Colonic mucosa (tissue), 4 donors: Measurements from ENCODE around the gene CDKAL1. TPM values are rescaled to one million over a fixed set of nuclear protein-coding genes. Genes with fewer than 3 reads are reported as not detected.
"Not testable (repeated sequence)": the region's sequence is repeated elsewhere in the genome, so short reads cannot be mapped to it uniquely, and the experiment has no call there.

ENCODE experiments used
- DNase-seq: peaks from one replicate; pipeline ENCODE4 v3.0.0-alpha.2; 2020
- H3K27ac ChIP-seq: fragments of 200-600 bp; one replicate; pipeline ENCODE4 v1.8.0; 2021
- H3K27me3 ChIP-seq: fragments of 200-600 bp; one replicate; pipeline ENCODE4 v1.8.0; 2021
- H3K36me3 ChIP-seq: fragments of 200-600 bp; one replicate; pipeline ENCODE4 v1.8.0; 2021
- H3K4me1 ChIP-seq: fragments of 200-600 bp; one replicate; pipeline ENCODE4 v1.8.0; 2021; ENCODE audit warnings: mild to moderate bottlenecking
- H3K4me3 ChIP-seq: fragments of 200-600 bp; one replicate; pipeline ENCODE4 v1.8.0; 2021
- H3K9ac ChIP-seq, 2 donors: one replicate each; pipeline ENCODE4 v1.7.0; 2013; ENCODE audit warnings: control low read depth in 2 of 2, low read depth in 2 of 2, low read length in 2 of 2
- H3K9me3 ChIP-seq: fragments of 200-600 bp; one replicate; pipeline ENCODE4 v1.8.0; 2021
- intact Hi-C: fragments of 100-400 bp; cut with DNase I; formaldehyde crosslinking; loops from one replicate; pipeline ENCODE4 v1.14.1; 2022
- total RNA-seq, 2 donors: library from RNA; stranded (reverse); fragmentation: NEBNext Ultra II Directional in 1 of 2; extraction: Animal tissue kit (Norgen Biotek cat#: 25700) in 1 of 2; gene quantifications; one replicate each; pipeline ENCODE4 v1.2.1, GENCODE V29; 2021
- TF ChIP-seq, protein P1 (sequence below): fragments of 200-600 bp; IDR thresholded peaks from one replicate; pipeline ENCODE4 v1.8.0; 2022; ENCODE audit warnings: antibody characterized with exemption, mild to moderate bottlenecking
- donor health status: healthy.
- donor health status: DM: no; HTN: no; CAD: no.
- donor health status: DM: no; HTN: no; CAD: no.

CDKAL1 gene
- total RNA-seq, 2 donors from 2014 or later: 13.8 to 14.2 TPM

DNA sequence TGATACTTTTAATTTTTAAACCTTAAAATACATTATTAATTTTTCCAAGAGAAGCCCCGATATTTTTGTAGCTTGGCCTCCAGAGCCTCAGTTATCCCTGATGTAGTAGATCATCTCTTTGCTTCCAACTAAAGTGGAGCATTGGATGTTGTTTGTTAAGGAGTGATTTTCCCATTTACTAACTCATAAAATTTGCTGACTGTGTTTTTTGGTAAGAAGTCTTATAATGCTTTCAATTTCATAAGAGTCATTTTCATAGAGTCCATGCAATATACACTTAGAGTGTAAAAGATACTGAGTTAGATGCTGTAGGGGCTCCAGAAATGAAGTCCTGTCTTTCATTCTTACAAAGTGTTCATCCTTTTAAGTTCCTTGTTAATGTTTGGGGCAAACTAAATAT, 46.8 kb downstream of the CDKAL1 start:
- Histone ChIP-seq H3K36me3 (no peaks in the 10 kb centered on the region), H3K4me1 (no peaks in the 10 kb centered on the region), H3K9ac (no peak overlapping the region), H3K27me3 (no peaks in the 10 kb centered on the region), H3K27ac (no peak overlapping the region), H3K4me3 (no peak overlapping the region), H3K9me3 (no peaks in the 10 kb centered on the region)
- no peak for DNase-seq
- intact Hi-C loops: no loop called here
- TF ChIP-seq, protein P1, sequence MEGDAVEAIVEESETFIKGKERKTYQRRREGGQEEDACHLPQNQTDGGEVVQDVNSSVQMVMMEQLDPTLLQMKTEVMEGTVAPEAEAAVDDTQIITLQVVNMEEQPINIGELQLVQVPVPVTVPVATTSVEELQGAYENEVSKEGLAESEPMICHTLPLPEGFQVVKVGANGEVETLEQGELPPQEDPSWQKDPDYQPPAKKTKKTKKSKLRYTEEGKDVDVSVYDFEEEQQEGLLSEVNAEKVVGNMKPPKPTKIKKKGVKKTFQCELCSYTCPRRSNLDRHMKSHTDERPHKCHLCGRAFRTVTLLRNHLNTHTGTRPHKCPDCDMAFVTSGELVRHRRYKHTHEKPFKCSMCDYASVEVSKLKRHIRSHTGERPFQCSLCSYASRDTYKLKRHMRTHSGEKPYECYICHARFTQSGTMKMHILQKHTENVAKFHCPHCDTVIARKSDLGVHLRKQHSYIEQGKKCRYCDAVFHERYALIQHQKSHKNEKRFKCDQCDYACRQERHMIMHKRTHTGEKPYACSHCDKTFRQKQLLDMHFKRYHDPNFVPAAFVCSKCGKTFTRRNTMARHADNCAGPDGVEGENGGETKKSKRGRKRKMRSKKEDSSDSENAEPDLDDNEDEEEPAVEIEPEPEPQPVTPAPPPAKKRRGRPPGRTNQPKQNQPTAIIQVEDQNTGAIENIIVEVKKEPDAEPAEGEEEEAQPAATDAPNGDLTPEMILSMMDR: no peak

DNA sequence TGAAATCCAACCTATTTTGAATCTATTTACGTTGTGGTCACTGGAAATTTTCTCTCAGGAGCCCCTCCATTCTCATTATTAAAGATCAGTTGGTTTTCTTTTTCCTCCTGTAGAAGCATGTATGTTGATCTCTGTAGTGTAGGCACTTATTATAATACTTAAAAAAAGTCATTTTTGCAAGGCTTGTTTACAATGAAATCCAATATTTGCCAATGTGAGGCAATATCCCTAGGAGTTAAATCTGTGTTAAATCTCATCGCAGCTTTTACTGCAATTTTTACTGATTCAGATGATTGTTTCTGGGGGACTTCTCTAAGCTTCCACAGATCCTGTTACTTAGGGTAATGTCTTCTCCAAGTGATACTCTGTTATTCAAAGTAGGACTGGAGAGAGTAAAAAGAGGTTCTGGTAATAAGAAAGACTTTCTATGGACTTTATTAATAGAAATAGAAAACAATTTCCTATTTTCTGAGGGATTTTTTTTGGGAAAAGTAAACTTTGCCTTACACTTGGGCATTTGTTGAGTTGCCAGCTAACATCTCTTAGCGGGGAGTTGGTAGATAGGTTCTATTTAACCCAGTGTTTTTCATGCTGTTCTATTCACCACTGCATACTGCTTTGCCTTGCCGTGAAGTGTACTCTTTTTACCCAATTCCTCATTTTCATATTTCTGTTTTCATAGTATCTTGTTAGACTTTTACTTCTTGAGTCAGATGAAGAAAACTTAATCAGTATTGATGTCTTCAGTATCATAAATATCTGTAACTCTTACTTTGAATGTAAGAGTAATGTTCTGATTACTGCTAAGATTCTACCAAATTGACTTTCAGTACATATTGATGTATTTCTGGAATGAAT, 48.6 kb downstream of the CDKAL1 start:
- H3K27ac ChIP-seq: no peak overlapping the region
- intact Hi-C loops: no loop called here
- H3K27me3 ChIP-seq: no peaks in the 10 kb centered on the region
- no peak overlapping the region for H3K4me3 ChIP-seq
- H3K4me1 ChIP-seq: no peaks in the 10 kb centered on the region
- TF ChIP-seq, protein P1: no peak
- H3K36me3 ChIP-seq: no peaks in the 10 kb centered on the region
- no peak overlapping the region for H3K9ac ChIP-seq
- no peaks in the 10 kb centered on the region for H3K9me3 ChIP-seq
- no peak for DNase-seq

DNA sequence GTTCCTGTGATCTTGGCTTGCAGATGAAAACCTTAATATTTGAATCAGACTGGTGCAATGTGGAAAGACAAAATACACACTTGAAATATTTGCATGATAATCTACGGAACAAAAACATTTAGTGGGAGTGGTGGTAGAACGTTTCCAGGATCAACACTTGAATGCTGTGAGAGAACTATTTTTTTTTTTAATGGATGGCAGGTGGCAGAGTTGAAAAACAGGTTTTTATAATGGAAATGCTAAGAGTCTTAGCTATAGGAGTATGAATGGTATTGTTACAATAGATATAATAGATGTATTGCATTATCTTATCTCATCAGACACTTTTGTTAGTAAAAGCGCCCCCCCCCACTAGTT, 49.2 kb downstream of the CDKAL1 start:
- TF ChIP-seq, protein P1: no peak
- DNase-seq: no peak
- H3K27ac ChIP-seq: no peak overlapping the region
- no peaks in the 10 kb centered on the region for H3K27me3 ChIP-seq
- no peak overlapping the region for H3K9ac ChIP-seq
- H3K36me3 ChIP-seq: no peaks in the 10 kb centered on the region
- H3K4me1 ChIP-seq: no peaks in the 10 kb centered on the region
- H3K9me3 ChIP-seq: no peaks in the 10 kb centered on the region
- intact Hi-C loops: no loop called here
- no peak overlapping the region for H3K4me3 ChIP-seq

DNA sequence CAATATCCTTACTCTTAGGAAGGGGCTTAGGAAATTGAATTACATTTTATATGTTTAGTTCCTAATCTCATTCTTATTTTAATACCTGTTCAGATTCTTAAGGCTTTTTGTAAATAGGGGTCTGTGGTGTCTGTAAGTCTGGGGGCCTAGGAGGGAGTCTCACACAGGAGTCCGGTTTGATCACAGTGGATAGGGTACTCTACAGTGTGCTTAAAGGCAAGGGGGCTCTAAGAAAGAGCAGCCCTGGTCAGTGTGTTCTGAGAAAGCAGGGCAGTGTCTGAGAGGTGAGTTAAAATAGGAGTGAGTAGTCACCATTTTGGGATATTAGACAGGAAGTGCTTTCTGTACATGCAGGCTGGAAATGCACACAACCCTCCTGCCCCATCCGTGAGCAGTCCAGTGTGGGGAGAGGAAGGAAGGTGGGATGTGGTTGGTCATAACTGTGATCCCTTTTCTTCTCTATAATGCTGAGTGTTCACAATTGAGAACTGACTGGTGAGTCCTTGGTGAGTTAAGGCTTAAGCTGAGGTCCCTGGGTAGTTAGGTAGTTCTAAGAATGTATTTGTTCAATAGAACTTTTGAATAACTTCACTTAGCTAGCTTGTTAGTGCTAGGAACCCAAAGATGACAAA, 50.0 kb downstream of the CDKAL1 start:
- Histone ChIP-seq H3K27me3 (no peaks in the 10 kb centered on the region), H3K4me1 (no peaks in the 10 kb centered on the region), H3K9me3 (no peaks in the 10 kb centered on the region), H3K9ac (no peak overlapping the region), H3K4me3 (no peak overlapping the region), H3K27ac (no peak overlapping the region), H3K36me3 (no peaks in the 10 kb centered on the region)
- TF ChIP-seq, protein P1: no peak
- no peak for DNase-seq
- intact Hi-C loops: no loop called here

DNA sequence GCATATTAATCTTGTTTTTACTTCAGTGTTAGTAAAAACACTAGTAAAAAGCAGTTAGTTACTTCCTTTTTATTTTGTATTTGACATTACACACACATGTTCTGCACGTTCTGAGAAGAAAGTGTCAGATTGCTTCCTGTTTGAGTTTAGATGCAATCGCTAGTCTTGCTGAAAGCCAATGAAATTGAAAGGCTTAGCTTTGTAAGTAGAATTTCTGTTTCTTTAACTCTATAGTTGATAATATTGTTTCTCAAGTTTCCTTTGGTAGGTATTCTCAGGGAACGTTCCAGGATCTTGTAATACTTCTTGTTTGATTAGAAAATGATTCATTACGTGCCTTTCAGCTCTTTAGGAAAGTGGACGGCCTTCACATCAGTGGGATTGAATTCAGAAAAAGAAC, 55.0 kb downstream of the CDKAL1 start:
- no peaks in the 10 kb centered on the region for H3K4me1 ChIP-seq
- TF ChIP-seq, protein P1: no peak
- H3K27me3 ChIP-seq: no peaks in the 10 kb centered on the region
- H3K4me3 ChIP-seq: no peak overlapping the region
- H3K36me3 ChIP-seq: no peaks in the 10 kb centered on the region
- DNase-seq: no peak
- no peaks in the 10 kb centered on the region for H3K9me3 ChIP-seq
- intact Hi-C loops: no loop called here
- H3K27ac ChIP-seq: no peak overlapping the region
- no peak overlapping the region for H3K9ac ChIP-seq

DNA sequence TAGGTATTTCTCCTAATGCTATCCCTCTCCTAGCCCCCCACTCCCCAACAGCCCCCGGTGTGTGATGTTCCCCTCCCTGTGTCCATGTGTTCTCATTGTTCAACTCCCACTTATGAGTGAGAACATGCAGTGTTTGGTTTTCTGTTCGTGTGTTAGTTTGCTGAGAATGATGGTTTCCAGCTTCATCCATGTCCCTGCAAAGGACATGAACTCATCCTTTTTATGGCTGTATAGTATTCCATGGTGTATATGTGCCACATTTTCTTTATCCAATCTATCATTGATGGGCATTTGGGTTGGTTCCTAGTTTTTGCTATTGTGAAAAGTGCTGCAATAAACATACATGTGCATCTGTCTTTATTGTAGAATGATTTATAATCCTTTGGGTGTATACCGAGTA, 56.2 kb downstream of the CDKAL1 start:
- H3K4me1 ChIP-seq, intact Hi-C loops, H3K36me3 ChIP-seq, H3K9me3 ChIP-seq, DNase-seq, H3K9ac ChIP-seq, H3K27me3 ChIP-seq, H3K27ac ChIP-seq, H3K4me3 ChIP-seq: not testable (repeated sequence)

DNA sequence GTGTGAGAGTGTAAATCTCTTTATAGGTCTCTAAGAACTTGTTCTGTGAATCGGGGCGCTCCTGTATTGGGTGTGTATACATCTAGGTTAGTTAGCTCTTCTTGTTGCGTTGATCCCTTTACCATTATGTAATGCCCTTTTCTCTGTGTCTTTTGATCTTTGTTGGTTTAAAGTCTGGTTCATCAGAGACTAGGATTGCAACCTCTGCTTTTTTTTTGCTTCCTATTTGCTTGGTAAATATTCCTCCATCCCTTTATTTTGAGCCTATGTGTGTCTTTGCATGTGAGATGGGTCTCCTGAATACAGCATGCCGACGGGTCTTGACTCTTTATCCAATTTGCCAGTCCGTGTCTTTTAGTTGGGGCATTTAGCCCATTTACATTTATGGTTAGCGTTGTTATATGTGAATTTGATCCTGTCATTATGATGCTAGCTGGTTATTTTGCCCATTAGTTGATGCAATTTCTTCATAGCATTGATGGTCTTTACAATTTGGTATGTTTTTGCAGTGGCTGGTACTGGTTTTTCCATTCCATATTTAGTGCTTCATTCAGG, 60.1 kb downstream of the CDKAL1 start:
- H3K27ac ChIP-seq, H3K4me1 ChIP-seq, H3K4me3 ChIP-seq, H3K9me3 ChIP-seq, H3K36me3 ChIP-seq, H3K27me3 ChIP-seq, H3K9ac ChIP-seq, DNase-seq, intact Hi-C loops: not testable (repeated sequence)
